K562 (cell line): ENCODE data around the gene NEURL1B.

ENCODE experiments used
- ARID3A ChIP-seq: IDR thresholded peaks from 2 replicates; pipeline ENCODE4 v1.6.1; 2012; ENCODE audit warnings: low read depth, low read length, improper control_type of control experiment, borderline replicate concordance
- EP300 ChIP-seq: IDR thresholded peaks from 2 replicates; pipeline ENCODE4 v1.6.1; 2012; ENCODE audit warnings: low read length, improper control_type of control experiment
- TCF7 ChIP-seq: sonication (generic); IDR thresholded peaks from 2 replicates; pipeline ENCODE4 v1.6.1; 2016; ENCODE audit warnings: antibody characterized with exemption, borderline replicate concordance
- USF2 ChIP-seq: sonication (generic); formaldehyde crosslinking; IDR thresholded peaks from 2 replicates; pipeline ENCODE4 v1.5.0; 2020; ENCODE audit warnings: missing genetic modification reagents

GRCh38 chr5:172592881-172593280 is 48.2 kb upstream of the NEURL1B start:
- no peak for TF ChIP-seq EP300
- TF ChIP-seq TCF7: no peak
- TF ChIP-seq USF2 (CRISPR knock-in tag): no peak
- no peak for TF ChIP-seq ARID3A
